Sigmoid colon (tissue), 4 donors: Measurements from ENCODE around the gene ZDHHC12.

ENCODE experiments used
- CTCF ChIP-seq, 4 experiments: fragments of 450-650 bp in 3 of 4; fragments of 200-600 bp in 1 of 4; IDR thresholded peaks; one replicate each; pipeline ENCODE4 v1.5.1; 2016 to 2019; ENCODE audit warnings: antibody characterized with exemption in 4 of 4, mild to moderate bottlenecking in 3 of 4, moderate library complexity in 2 of 4
- POLR2A ChIP-seq, 2 donors: fragments of 450-650 bp; IDR thresholded peaks; one replicate each; pipeline ENCODE4 v1.6.1; 2016; ENCODE audit warnings: antibody characterized with exemption in 2 of 2, mild to moderate bottlenecking in 2 of 2, moderate library complexity in 2 of 2
- POLR2AphosphoS5 ChIP-seq, 4 donors: sonication (generic); formaldehyde crosslinking; IDR thresholded peaks; one replicate each; pipeline ENCODE4 v1.6.1; 2017; ENCODE audit warnings: antibody characterized with exemption in 4 of 4

GRCh38 chr9:128684065-128684324 is 39.9 kb downstream of the ZDHHC12 start:
- TF ChIP-seq POLR2A (IDR thresholded peaks at IDR 0.05) (no peak), POLR2AphosphoS5 (IDR thresholded peaks at IDR 0.05) (no peak), CTCF (IDR thresholded peaks at IDR 0.05) (no peak)
